ENCODE data around the gene SETD7.

SETD7 gene

GRCh38 chr4:139556071-139556723, at the start of gene SETD7:
Gene SETD7 (minus strand): TSS chr4:139556219. CDS start chr4:139556137, 82 bp downstream.
- DNase-seq, result peak; percentile 44

- no peak for DNase-seq
Measured at GRCh38 chr4:139605516-139605915, 49.5 kb upstream of the SETD7 start.

- DNase-seq, result no peak
Measured at GRCh38 chr4:139603576-139604410, 47.8 kb upstream of the SETD7 start.

GRCh38 chr4:139602776-139603360, 46.8 kb upstream of the SETD7 start:
- DNase-seq, result no peak

- no peak for DNase-seq
Measured at GRCh38 chr4:139600662-139601061, 44.6 kb upstream of the SETD7 start.

GRCh38 chr4:139599594-139600374, 43.8 kb upstream of the SETD7 start:
- DNase-seq, result no peak

- no peak for DNase-seq
Measured at GRCh38 chr4:139599076-139599475, 43.1 kb upstream of the SETD7 start.

- DNase-seq, result no peak
Measured at GRCh38 chr4:139596684-139597279, 40.8 kb upstream of the SETD7 start.

GRCh38 chr4:139596034-139596683, 40.1 kb upstream of the SETD7 start:
- DNase-seq, result no peak

- DNase-seq, result no peak
Measured at GRCh38 chr4:139594591-139595185, 38.7 kb upstream of the SETD7 start.

GRCh38 chr4:139593091-139593564, 37.1 kb upstream of the SETD7 start:
- DNase-seq, result no peak

- DNase-seq, result no peak
Measured at GRCh38 chr4:139589336-139590018, 33.5 kb upstream of the SETD7 start.

- no peak for DNase-seq
Measured at GRCh38 chr4:139587446-139587845, 31.4 kb upstream of the SETD7 start.

GRCh38 chr4:139585473-139585872, 29.5 kb upstream of the SETD7 start:
- no peak for DNase-seq

- DNase-seq, result no peak
Measured at GRCh38 chr4:139584784-139585183, 28.8 kb upstream of the SETD7 start.

- no peak for DNase-seq
Measured at GRCh38 chr4:139584013-139584412, 28.0 kb upstream of the SETD7 start.

GRCh38 chr4:139582044-139582443, 26.0 kb upstream of the SETD7 start:
- no peak for DNase-seq

GRCh38 chr4:139581096-139581495, 25.1 kb upstream of the SETD7 start:
- no peak for DNase-seq

GRCh38 chr4:139576219-139576618, 20.2 kb upstream of the SETD7 start:
- no peak for DNase-seq

- DNase-seq, result no peak
Measured at GRCh38 chr4:139575072-139575471, 19.1 kb upstream of the SETD7 start.

GRCh38 chr4:139574641-139575040, 18.6 kb upstream of the SETD7 start:
- DNase-seq, result no peak

Data from activated CD8-positive, alpha-beta memory T cell treated with anti-CD3 and anti-CD28 coated beads, Interleukin-2, amount 50 U/mL, for 4 hours (primary cell).